Right cardiac atrium (tissue), 5 donors: Measurements from ENCODE around the gene XIRP2. TPM values are rescaled to one million over a fixed set of nuclear protein-coding genes. Genes with fewer than 3 reads are reported as not detected.

ENCODE experiments used
- ATAC-seq, 2 donors: fragments of 200-7000 bp; cut with Tn5 transposase; one replicate each; pipeline versions ENCODE4 v1.8.0 to v1.9.1; 2020; ENCODE audit warnings: moderate library complexity in 2 of 2, mild to moderate bottlenecking in 1 of 2
- DNase-seq, 3 donors: peaks; one replicate each; pipeline ENCODE4 v3.0.0-alpha.2; 2020
- H3K27ac ChIP-seq: one replicate; pipeline ENCODE4 v1.5.1; 2013; ENCODE audit warnings: mild to moderate bottlenecking, low read length, control low read depth, moderate library complexity
- H3K27me3 ChIP-seq: one replicate; pipeline ENCODE4 v1.6.1; 2013; ENCODE audit not compliant: control insufficient read depth, insufficient read depth
- H3K4me1 ChIP-seq: one replicate; pipeline ENCODE4 v1.6.1; 2013; ENCODE audit warnings: low read length; ENCODE audit not compliant: control insufficient read depth, insufficient read depth
- H3K4me3 ChIP-seq: one replicate; pipeline ENCODE4 v1.5.1; 2013; ENCODE audit warnings: low read length, control low read depth
- H3K9me3 ChIP-seq: one replicate; pipeline ENCODE4 v1.6.1; 2013; ENCODE audit warnings: low read length; ENCODE audit not compliant: control insufficient read depth
- WGBS: extraction: QIAGEN DNeasy Blood & Tissue Kit; methylation state at CpG from one replicate; pipeline ENCODE4 v1.1.7; 2013; 5-methylcytosine and 5-hydroxymethylcytosine counted together
- intact Hi-C, 4 donors: fragments of 100-400 bp; cut with DNase I; formaldehyde crosslinking; loops; one replicate each; pipeline versions ENCODE4 v1.11.0 to v1.14.0; 2022 to 2023
- long read RNA-seq, 4 donors: library from polyadenylated mRNA; unstranded; transcript quantifications; one replicate each; pipeline ENCODE4 v2.0.0, GENCODE V29; 2020 to 2021
- polyA plus RNA-seq: library from polyadenylated mRNA; stranded (reverse); fragments of 200-250 nt; gene quantifications from one replicate; pipeline ENCODE4 v1.2.3, GENCODE V29; 2013
- total RNA-seq, 4 donors: library from RNA; stranded (reverse); fragmentation: NEBNext Ultra II Directional; extraction: Animal tissue kit (Norgen Biotek cat#: 25700); gene quantifications; one replicate each; pipeline ENCODE4 v1.2.1, GENCODE V29; 2021
- donor health status: healthy with polysubstance abuse.
- donor health status: DM: no; HTN: yes; CAD: no.
- donor health status: DM: no; HTN: no; CAD: no.
- donor health status: DM: no; HTN: yes; CAD: no; lungs with severe emphysema.
- donor health status: DM: yes; HTN: yes; CAD: no.

XIRP2 gene
- total RNA-seq (100 to 1,000 TPM in 1 of 4 donors, 10 to 100 TPM in 3; 26.5 to 104 (median 55.1) TPM), polyA plus RNA-seq (50.4 TPM)
- long read RNA-seq, donor 1, partial matches to known transcripts: 13 of 21 reads
- long read RNA-seq, donor 1, other reads (novel, unspliced or antisense): 8 of 21 reads
- long read RNA-seq, donor 2, partial matches to known transcripts: 3 of 4 reads
- long read RNA-seq, donor 2, other reads (novel, unspliced or antisense): 1 of 4 reads
- long read RNA-seq, donor 3, partial matches to known transcripts: 18 of 23 reads
- long read RNA-seq, donor 3, other reads (novel, unspliced or antisense): 4 of 23 reads
- long read RNA-seq, donor 4, partial matches to known transcripts: 13 of 18 reads
- long read RNA-seq, donor 4, other reads (novel, unspliced or antisense): 1 of 18 reads

DNA sequence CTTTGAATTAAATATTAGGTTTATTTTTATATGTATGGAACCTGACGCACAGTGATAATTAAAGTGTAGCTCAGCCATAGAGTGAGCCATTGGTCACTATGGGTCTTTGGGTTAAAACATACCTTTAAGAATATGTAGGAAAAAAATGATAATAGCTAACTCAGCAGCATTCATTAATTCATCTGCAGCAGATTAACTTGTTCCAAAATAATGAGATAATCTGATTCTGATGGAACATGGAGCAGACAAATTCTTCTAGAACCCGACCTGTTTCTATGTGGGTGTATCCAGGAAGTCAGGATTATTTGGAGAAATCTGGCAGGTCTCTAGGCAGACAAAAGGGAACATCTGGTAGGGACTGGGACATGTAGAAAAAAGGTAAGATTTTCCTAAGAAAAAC lies at the start of gene XIRP2:
Gene XIRP2, plus strand, starts transcription at position 301 of the 400 bp plus-strand sequence. CDS start 15,003 bp downstream, outside the sequence.
- Histone ChIP-seq H3K27me3 (no peaks in the 10 kb centered on the region), H3K9me3 (no peaks in the 10 kb centered on the region), H3K27ac (no peak within 1 kb of the TSS), H3K4me3 (no peak within 1 kb of the TSS), H3K4me1 (no peaks in the 10 kb centered on the region)
- DNase-seq (no peak), ATAC-seq (no peak)
- intact Hi-C loops: no loop called here
- 69% methylated on average over 2 of the region's 2 CpGs for WGBS

DNA sequence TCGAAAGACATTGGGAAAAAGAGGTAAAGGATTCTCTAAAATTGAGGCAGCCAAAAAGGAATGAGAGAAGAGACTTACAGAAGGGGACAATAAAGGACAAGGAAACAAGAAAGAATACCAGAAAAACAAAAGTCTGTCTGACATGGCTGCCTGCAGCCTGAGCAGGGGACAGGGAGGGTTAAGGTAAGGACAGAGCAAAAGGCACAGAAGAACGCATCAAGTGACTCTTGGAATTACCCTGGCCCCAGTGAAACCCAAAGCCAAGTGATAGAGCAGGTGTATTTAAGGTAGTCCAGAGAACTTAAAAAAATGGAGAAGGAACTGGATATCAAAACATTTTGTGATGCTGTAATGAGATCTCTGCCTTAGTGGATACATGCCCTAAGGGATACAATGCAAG lies 47.1 kb upstream of the XIRP2 start:
- no peaks in the 10 kb centered on the region for H3K27me3 ChIP-seq
- H3K27ac ChIP-seq: no peak overlapping the region
- DNase-seq (no peak), ATAC-seq (no peak)
- no peak overlapping the region for H3K4me3 ChIP-seq
- H3K9me3 ChIP-seq: no peaks in the 10 kb centered on the region
- 61% methylated on average over 2 of the region's 2 CpGs for WGBS
- intact Hi-C loops: no loop called here
- no peaks in the 10 kb centered on the region for H3K4me1 ChIP-seq

GRCh38 chr2:166841679-166842078 lies 46.6 kb upstream of the XIRP2 start:
- Histone ChIP-seq H3K27me3 (no peaks in the 10 kb centered on the region), H3K4me1 (no peaks in the 10 kb centered on the region), H3K9me3 (no peaks in the 10 kb centered on the region), H3K4me3 (no peak overlapping the region), H3K27ac (no peak overlapping the region)
- intact Hi-C loops: no loop called here
- ATAC-seq (no peak), DNase-seq (no peak)
- 28% methylated on average over 1 of the region's 1 CpG for WGBS

- no peaks in the 10 kb centered on the region for H3K27me3 ChIP-seq
- intact Hi-C loops: no loop called here
- DNase-seq (no peak), ATAC-seq (no peak)
- no peaks in the 10 kb centered on the region for H3K9me3 ChIP-seq
- H3K4me3 ChIP-seq: no peak overlapping the region
- WGBS: 68% methylated on average over 1 of the region's 1 CpG
- no peak overlapping the region for H3K27ac ChIP-seq
- no peaks in the 10 kb centered on the region for H3K4me1 ChIP-seq
These were observed 44.2 kb upstream of the XIRP2 start for GRCh38 chr2:166844111-166844510.

- WGBS: 57% methylated on average over 6 of the region's 6 CpGs
- DNase-seq (no peak), ATAC-seq (no peak)
- no peaks in the 10 kb centered on the region for H3K27me3 ChIP-seq
- H3K9me3 ChIP-seq: no peaks in the 10 kb centered on the region
- intact Hi-C loops: no loop called here
- no peak overlapping the region for H3K27ac ChIP-seq
- no peaks in the 10 kb centered on the region for H3K4me1 ChIP-seq
- H3K4me3 ChIP-seq: no peak overlapping the region
These were observed 25.7 kb upstream of the XIRP2 start for GRCh38 chr2:166862468-166863132.

DNA sequence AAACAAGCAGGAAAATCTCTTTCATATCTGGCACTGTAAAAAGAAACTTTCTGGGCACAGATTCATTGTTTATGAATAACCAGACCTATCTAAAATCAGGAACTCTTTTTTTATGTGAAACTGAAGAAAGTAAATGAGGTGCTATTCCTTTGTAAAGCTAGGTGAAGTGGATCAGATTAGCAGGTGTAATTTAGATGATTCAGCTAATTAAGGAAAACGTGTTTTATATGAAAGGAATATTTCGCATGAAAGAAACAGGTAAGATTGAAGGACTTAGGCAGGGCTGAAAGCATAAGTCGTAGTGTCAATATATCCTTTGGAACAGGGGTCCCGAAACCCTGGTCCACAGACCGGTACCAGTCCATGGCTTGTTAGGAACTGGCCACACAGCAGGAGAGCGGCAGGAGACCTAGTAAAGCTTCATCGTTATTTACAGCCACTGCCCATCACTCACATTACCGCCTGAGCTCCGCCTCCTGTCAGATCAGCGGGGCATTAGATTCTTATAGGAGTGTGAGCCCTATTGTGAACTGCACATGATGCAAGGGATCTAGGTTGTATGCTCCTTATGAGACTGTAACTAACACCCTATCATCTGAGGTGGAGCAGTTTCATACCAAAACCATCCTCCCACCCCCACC lies 20.3 kb upstream of the XIRP2 start:
- Histone ChIP-seq H3K4me1 (no peaks in the 10 kb centered on the region), H3K27me3 (no peaks in the 10 kb centered on the region), H3K4me3 (no peak overlapping the region), H3K9me3 (no peaks in the 10 kb centered on the region), H3K27ac (no peak overlapping the region)
- intact Hi-C loops: no loop called here
- ATAC-seq: no peak
- no peak for DNase-seq
- WGBS: 60% methylated on average over 10 of the region's 10 CpGs

DNA sequence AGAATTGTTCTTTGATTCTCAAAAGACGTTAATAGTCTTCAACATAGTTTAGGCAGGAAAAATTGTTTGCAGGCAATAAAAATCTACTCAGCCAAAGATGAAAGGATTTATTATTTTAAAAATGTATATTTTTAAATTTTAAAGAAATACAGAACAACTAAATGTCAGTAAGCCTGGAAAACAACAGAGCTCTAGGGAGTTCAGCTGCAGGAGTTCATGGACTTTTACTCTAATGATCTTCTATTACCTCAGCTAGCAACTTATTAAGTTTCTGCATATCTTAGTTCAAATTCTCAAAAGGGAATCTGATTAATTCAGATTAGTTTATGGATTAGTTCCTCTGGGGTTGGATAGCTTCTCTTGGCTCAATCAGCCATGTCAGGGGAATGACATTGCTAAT lies 17.9 kb upstream of the XIRP2 start:
- 84% methylated on average over 1 of the region's 1 CpG for WGBS
- Histone ChIP-seq H3K9me3 (no peaks in the 10 kb centered on the region), H3K4me3 (no peak overlapping the region), H3K27ac (no peak overlapping the region), H3K27me3 (no peaks in the 10 kb centered on the region), H3K4me1 (no peaks in the 10 kb centered on the region)
- intact Hi-C loops: no loop called here
- ATAC-seq (no peak), DNase-seq (no peak)

GRCh38 chr2:166881177-166881576 lies 7.1 kb upstream of the XIRP2 start:
- ATAC-seq (no peak), DNase-seq (no peak)
- WGBS: 80% methylated on average over 1 of the region's 1 CpG
- Histone ChIP-seq H3K4me3 (no peak overlapping the region), H3K27me3 (no peaks in the 10 kb centered on the region), H3K27ac (no peak overlapping the region), H3K9me3 (no peaks in the 10 kb centered on the region), H3K4me1 (no peaks in the 10 kb centered on the region)
- intact Hi-C loops: no loop called here

DNA sequence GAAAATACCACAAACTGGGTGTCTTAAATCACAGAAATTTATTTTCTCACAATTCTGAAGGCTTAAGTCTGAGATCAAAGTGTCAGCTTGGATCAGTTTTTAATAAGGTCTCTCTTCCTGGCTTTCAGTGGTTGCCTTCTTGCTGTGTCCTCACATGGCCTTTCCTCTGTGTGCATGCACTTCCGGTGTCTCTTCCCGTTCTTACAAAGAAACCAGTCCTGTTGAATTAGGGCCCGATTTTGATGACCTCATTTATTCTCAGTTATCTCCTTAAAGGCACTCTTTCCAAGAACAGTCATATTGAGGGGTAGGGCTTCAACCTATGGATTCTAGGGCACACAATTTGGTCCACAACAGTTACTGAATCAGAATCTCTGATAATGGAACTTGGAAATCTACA lies 5.4 kb upstream of the XIRP2 start:
- Histone ChIP-seq H3K4me1 (no peaks in the 10 kb centered on the region), H3K9me3 (no peaks in the 10 kb centered on the region), H3K27me3 (no peaks in the 10 kb centered on the region), H3K4me3 (no peak overlapping the region), H3K27ac (no peak overlapping the region)
- ATAC-seq: no peak
- 48% methylated on average over 3 of the region's 3 CpGs for WGBS
- intact Hi-C loops: no loop called here
- no peak for DNase-seq

GRCh38 chr2:166891727-166892126 lies 3.4 kb downstream of the XIRP2 start:
- no peaks in the 10 kb centered on the region for H3K9me3 ChIP-seq
- intact Hi-C loops: no loop called here
- no peak overlapping the region for H3K4me3 ChIP-seq
- ATAC-seq (no peak), DNase-seq (no peak)
- no peaks in the 10 kb centered on the region for H3K4me1 ChIP-seq
- H3K27ac ChIP-seq: no peak overlapping the region
- no peaks in the 10 kb centered on the region for H3K27me3 ChIP-seq
- 23% methylated on average over 2 of the region's 2 CpGs for WGBS

DNA sequence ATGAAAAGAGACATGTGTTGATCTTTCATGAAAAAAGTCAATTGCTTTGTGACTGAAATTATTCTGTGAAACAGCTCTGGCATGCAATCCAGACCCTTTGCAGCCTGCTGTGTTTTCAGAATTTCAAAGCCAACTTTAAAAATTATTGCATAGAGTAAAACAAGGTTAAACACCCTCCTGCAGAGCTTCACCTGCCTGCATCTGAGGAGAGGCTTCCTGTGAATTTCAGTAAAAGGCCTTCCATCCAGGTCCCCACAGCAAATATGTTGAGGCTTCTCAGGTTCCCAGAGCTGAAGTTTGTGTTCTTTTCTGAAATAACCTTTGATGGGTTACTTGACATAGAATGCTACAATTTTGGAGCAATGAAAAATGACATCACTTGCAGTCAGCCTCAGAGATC lies 4.1 kb downstream of the XIRP2 start:
- Histone ChIP-seq H3K27ac (no peak overlapping the region), H3K4me3 (no peak overlapping the region), H3K4me1 (no peaks in the 10 kb centered on the region), H3K9me3 (no peaks in the 10 kb centered on the region), H3K27me3 (no peaks in the 10 kb centered on the region)
- DNase-seq (no peak), ATAC-seq (no peak)
- intact Hi-C loops: no loop called here
